SIG-M5 treated with dmso at 0.1 percent for 504 hours (cell line): ENCODE results near the gene CD72.
"Not testable (repeated sequence)": the region's sequence is repeated elsewhere in the genome, so short reads cannot be mapped to it uniquely, and the experiment has no call there.

ENCODE experiments used
- DNase-seq: peaks from one replicate; lab custom pipeline; 2025; ENCODE audit not compliant: unreplicated experiment; lab: John Stamatoyannopoulos, UW

Gene CD72

GRCh38 chr9:35650341-35651158, 32.3 kb upstream of the CD72 start, which contains the start of gene SIT1:
TSS of gene SIT1 (minus strand) at chr9:35650931. CDS start at chr9:35650853, 78 bp downstream.
- DNase-seq: no peak

DNA sequence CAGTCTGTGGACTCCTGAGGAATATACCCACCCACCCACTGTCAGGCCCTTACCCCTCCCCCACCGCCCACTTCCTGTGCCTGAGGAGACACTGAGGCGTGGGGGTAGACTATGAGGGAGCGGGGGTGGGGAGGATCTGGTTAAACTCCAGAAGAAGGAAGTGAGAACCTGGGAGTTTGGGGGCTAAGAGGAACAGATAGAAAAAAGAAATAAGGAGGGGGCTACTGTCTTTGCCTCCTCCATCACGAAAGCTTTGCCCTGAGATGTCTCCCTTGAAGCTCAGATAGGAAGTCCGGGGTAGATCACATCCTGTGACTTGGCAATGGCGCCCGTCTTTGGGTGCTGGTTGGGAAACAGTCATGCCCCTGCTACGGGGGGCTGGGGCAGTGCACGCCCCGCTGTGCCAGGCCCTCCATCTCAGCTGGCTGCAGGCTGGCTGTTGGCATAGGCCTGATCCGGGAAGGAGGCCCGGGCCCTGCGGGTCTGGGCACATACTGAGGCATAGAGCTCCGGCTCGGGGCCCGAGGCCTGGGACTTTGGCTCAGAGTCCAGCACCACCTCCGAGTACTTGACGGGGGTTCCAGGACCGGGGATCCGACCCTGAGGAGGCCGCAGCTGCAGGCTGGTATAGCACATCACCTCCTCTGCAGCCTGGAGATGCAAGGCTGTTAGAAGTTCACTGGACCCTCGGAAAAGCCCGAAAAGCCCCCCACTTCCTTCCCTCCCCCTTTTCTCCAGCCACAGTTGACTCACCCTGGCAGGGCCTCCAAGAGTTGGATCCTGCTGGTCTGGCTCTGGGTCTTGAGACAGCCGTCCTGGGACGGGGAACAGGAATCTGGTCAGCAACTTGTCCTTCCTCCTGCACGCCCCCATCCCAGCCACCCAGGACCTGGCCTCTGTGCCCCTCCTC, 31.5 kb upstream of the CD72 start:
- peak; percentile 78 for DNase-seq

DNA sequence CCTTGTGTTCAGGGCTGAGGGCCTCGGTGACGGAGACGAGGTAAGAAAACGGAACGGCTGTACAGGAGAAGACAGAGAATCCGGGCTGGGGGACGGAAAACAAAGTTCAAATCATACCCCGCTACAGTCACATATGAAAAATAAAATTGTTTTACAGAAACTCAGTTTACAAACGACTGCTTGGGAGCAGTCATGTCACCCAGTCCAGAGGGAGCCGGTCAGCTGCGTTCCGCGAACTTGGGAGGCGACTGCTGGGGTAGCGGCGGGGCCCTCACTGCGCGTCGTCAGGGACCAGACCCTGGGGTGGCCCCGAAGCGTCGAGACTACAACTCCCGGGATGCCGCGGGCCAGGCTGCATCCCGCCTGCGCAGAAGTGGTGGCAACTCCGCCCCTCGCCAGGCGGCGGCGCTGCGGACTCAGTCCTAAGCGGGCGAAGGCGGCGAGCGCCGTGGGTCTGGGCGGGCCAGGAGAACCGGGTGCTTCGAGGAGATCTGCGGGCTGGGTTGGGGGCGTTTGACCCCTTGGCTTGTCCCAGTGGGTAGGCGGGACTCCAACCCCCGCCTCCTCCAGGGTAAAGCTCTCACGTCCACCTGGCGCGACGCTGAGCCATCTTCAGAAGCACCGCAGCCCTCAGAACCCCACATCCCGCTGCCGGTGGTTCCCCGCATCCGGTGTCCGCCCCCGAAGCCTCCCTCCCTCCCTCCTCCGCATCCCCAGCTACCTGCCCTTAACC, 28.5 kb upstream of the CD72 start:
- peak; percentile 88 for DNase-seq

GRCh38 chr9:35646153-35646532, 27.9 kb upstream of the CD72 start:
- peak; percentile 37 for DNase-seq

DNA sequence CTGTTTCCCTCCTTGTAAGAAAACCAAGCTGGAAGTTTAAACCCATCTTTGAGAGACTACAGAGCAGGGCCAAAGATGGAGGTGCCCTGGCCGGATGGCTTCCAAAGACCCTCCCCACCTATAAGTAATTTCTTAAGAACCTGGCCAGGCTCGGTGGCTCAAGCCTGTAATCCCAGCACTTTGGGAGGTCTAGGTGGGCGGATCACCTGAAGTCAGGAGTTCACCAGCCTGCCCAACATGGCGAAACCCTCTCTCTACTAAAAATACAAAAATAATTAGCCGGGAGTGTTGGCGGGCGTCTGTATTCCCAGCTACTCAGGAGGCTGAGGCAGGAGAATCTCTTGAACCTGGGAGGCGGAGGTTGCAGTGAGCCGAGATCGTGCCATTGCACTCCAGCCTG, 27.5 kb upstream of the CD72 start:
- DNase-seq: not testable (repeated sequence)

DNA sequence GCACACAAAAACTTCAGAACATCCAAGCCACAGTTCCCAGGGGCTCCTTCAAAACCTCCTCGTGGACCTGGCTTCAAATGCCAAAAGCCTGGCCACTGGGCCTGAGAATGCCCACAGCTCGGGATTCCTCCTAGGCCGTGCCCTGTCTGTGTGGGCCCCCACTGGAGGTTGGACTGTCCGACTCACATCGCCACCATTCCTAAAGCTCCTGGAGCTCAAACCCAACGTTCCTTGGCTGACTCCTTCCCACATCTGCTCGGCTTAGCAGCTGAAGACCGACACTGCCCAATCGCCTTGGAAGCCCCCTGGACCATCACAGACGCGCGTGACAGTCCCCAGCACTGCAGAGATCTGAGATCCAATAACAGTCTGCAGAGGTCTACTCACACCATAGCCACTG, 24.8 kb upstream of the CD72 start:
- no peak for DNase-seq

GRCh38 chr9:35641478-35641877, 23.3 kb upstream of the CD72 start:
- not testable (repeated sequence) for DNase-seq

- not testable (repeated sequence) for DNase-seq
Measured at GRCh38 chr9:35640431-35640830, 22.2 kb upstream of the CD72 start.

GRCh38 chr9:35639631-35640030, 21.4 kb upstream of the CD72 start:
- no peak for DNase-seq

- DNase-seq: not testable (repeated sequence)
Measured at GRCh38 chr9:35639225-35639624, 21.0 kb upstream of the CD72 start.

DNA sequence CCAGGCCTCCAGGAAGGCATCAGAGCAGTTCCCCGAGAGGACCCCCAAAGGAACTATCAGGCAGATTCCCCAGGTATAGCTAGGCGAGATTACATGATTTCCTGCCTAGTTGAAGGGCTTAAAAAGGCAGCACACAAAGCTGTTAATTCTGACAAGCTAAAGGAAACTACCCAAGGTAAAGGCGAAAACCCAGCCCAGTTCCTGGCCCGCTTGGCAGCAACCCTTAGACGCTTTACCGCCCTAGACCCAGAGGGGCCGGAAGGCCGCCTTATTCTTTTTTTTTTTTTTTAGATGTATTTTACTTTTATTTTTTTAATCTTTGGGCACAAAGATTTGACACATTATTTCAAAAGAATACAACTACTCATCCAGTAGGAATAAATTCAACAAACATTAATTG, 20.5 kb upstream of the CD72 start:
- not testable (repeated sequence) for DNase-seq

GRCh38 chr9:35637427-35637955, 19.3 kb upstream of the CD72 start:
- not testable (repeated sequence) for DNase-seq

DNA sequence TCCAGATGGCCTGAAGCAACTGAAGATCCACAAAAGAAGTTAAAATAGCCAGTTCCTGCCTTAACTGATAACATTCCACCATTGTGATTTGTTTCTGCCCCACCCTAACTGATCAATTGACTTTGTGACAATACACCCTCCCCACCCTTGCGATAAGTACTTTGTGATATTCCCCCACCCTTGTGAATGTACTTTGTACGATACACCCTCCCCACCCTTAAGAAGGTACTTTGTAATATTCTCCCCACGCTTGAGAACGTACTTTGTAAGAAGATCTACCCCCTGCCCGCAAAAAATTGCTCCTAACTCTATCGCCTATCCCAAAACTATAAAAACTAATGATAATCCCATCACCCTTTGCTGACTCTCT, 18.6 kb upstream of the CD72 start:
- not testable (repeated sequence) for DNase-seq

DNA sequence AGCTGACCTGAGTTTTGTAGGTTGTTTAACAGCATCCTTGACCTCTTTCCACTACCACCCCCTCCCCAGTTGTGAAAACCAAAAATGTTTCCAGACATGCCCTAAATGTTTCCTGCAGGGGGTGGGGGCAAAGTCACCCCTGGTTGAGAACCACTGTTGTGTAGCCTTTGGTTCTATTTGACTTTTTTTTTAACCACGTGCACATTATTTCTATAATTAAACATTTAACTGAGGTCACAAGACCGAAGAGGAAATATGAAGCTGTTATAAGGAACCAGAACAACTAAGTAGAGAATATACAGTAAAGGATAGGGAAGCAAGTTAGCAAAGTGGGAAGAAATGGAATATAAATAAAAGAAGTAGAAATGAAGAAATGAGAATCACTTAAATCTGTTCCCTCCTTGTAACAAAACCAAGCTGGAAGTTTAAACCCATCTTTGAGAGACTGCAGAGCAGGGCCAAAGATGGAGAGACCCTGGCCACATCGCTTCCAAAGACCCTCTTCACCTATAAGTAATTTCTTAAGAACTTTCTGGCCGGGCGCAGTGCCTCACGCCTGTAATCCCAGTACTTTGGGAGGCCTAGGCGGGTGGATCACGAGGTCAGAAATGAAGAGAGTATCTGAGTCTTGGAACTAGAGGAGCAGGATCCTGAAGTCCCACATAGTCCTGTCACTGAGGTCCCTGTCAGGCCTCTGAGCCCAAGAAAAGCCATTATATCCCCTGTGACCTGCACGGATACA, 18.1 kb upstream of the CD72 start:
- peak; percentile 31 for DNase-seq

GRCh38 chr9:35635730-35636129, 17.5 kb upstream of the CD72 start:
- no peak for DNase-seq

DNA sequence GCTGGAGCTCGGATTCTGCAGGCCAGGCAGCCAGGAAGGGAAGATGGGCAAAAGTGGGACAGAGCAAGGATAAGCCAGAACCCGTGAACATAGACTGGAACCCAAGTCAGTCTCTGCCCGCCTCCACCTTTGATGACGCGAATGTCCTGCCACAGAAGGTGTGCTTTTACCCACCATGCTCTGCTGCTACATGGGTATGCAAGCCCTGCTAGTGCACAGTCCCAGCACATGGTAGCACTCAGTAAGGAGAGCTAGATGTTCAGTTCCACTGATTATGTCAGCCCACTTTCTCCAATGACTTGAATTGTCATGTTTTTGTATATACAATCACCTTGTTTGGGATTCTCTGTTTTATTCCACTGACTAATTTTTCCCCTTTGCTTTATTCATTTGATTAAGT, 11.4 kb upstream of the CD72 start:
- DNase-seq: no peak

DNA sequence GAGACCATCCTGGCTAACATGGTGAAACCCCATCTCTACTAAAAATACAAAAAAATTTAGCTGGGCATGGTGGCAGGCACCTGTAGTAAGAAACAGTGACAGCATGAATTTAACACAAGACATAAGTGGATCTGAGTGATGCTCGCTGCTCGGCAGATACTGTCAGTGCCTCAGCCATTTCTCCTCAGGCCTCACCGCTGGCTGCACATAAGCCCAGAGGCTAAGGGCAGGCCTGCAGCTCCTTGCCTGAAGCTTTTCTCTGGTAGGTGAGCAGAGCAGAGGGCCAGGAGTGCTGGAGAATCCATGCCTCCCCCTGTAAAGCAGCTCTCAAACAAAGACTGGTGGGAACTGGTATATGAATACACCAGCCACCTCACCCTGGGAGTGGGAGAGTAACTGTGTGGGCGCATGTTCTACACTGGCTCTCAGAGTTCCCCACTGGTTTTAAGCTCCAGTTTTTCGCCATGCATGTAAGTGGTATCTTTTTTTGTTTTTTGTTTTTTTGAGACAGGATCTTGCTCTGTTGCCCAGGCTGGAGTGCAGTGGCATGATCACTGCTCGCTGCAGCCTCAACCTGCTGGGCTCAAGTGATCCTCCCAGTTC, 10.3 kb upstream of the CD72 start:
- no peak for DNase-seq

- DNase-seq: no peak
Measured at GRCh38 chr9:35627575-35627974, 9.4 kb upstream of the CD72 start.

DNA sequence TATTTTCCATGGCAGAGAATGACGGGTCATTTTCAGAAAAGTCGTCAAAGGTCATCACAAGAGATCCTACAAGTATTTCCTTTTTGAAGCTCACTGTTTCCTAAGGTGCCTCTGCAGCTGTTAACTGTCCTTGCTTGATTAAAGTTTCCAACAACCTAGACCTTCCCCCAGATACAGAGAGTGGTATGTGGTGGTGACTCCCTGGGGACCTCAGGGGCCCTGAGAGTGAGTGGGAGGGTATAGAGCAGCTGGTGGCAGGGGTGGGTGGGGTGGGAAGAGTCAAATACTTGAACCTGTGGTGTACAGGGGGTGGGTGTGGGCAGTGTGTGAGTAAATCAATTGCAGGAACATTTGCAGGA, 1.6 kb upstream of the CD72 start:
- DNase-seq: no peak
